Stimulated activated CD4-positive, alpha-beta T cell treated with anti-CD3 and anti-CD28 coated beads, TNF-alpha, amount 100 ng/mL, for 1 hour (primary cell): ENCODE data around the gene CCDC88C.
"Not testable (repeated sequence)": the region's sequence is repeated elsewhere in the genome, so short reads cannot be mapped to it uniquely, and the experiment has no call there.

Source experiments
- DNase-seq, 3 donors: peaks; one replicate each; pipeline ENCODE4 v3.0.0-alpha.2; 2020; ENCODE audit warnings: low read depth in 3 of 3, low spot score in 1 of 3

Gene CCDC88C

DNA sequence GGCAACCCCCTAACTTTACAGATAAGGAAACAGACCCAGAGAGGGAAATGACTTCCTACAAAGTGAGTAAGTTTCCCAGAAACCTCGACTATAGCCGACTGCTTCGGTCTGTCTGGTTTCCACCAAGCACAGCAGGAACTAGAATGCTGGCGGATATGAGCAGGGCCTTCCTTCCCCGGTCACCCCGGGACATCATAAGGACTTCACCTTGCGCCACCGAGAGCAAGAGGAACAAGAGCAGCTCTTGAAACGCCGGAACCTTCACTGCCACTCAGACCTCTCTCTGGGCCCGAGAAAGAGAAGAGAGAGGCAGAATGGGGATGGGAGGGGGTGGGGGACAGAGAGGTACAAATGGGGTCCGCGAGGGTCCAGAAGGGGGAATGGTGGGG lies 143.7 kb downstream of the CCDC88C start:
- no peak for DNase-seq

DNA sequence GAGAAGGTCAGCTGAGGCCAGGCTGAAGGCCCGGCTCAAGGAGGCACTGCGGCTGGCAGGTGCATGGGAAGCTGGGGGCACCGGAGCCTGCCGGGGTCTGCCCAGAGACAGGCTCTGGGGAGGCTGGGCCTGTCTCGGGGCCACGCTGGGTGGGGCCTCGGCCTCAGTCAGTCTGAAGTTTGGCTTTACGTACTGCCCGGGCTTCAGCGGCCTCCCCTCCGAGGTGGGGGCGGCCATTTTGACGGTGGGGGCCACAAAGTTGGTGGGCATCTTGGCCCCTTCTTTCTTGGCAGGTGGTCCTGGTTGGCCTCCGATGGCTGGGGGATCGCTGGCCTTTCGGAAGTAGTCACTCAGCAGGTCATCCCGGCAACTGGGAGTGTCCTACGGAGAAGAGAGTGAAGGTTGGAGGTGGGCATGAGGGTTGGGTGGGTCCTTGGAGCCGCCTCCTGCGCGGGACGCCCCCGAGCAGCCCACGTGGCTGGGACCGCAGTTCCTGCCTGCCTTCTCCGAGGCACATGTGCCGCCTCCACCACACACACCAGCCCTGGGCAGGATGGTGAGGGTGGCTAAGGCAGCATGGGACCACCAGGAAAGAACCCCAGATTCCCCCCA lies 144.2 kb downstream of the CCDC88C start:
- no peak for DNase-seq

DNA sequence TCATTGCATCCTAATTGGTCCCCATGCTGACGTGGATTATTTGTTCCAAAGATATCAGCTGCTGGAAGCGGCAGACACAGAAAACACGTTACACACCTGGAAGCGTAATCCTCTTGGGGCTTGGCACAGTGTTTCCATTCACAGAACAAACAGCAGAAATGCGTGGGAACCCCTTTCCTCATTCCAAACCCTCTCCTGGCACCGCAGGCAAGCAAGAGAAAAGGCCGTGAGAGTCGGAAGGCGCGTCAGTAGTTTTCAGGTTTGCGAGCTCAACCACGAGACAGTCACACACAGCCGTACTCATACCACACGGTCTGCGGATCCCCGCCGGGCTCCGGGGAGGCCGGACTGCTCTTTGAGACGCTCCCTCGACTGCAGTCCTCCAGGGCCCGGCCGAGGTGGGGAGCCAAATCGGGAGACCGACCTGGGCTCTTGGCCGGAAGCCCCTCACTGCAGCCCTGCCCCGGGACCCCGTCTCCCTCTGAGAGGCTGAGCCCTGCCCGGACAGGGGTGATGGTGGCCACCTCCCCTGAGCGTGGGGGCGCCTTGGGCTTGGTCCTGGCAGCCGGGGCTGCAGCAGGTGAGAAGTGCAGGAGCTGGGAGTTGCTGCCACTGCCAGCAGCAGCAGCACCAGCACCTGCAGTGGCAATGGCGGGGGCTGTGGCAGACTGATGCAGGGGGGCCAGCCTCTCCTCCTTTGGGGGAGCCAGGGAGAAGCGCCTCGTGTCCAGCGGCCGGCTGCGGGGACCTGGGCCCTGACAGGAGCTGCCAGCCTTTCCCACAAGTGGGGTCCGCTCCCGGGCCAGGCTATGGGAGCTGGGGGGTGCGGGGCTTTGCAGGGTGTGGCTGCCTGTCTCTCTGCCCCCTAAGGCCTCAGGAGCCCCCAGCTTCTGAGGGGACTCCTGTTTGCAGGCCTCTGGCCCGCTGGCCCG lies 145.0 kb downstream of the CCDC88C start:
- no peak for DNase-seq

DNA sequence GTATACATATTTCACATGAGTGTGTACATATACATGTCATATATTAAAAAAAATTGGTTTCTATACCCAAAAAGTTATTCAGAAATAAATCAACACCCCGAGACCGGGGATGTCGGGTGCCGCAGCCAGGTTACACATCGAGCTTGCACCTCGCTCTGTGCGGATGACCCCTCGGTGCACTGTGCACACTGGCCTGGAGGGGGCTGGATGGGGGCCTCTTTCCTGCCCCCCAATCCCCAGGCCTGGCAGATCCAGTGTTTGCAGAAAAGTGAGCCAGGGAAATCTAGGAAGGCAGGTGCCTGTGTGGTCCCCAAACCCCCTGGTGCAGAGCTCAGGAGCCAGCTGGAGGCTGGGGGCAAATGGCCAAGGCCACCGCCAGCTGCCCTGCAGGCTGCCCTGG lies 146.0 kb downstream of the CCDC88C start:
- DNase-seq = no peak

DNA sequence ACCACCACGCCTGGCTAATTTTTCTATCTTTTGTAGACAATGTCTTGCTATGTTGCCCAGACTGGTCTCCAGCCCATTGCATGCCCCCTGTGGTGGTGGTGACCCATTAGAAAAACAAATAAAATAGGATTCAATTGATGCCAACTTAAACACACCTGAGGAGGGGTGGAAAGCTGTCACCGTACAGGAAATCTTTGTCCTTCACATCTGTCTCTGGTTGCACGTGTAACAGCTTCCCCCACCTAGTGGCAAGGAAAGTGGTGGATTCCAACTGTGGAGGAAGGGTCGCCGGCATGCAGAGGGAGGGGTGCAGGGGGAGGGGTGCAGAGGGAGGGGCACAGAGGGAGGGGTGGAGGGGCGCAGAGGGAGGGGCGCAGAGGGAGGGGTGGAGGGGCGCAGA lies 147.0 kb downstream of the CCDC88C start:
- no peak for DNase-seq

DNA sequence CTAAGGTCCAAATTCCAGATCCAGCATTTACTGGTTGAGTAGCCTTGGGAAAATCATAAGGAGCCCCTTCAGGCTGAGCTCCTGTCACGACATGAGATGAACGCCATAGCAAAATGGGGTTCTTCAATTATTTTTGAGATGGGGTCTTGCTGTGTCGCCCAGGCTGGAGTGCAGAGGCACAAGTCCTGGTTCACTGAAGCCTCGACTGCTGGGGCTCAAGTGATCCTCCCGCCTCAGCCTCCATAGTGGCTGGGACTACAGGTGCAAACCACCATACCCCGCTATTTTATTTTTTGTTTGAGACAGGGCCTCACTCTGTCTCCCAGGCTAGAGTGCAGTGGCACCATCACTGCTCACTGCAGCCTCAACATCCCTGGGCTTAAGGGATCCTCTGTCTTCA lies 147.4 kb downstream of the CCDC88C start:
- no peak for DNase-seq

DNA sequence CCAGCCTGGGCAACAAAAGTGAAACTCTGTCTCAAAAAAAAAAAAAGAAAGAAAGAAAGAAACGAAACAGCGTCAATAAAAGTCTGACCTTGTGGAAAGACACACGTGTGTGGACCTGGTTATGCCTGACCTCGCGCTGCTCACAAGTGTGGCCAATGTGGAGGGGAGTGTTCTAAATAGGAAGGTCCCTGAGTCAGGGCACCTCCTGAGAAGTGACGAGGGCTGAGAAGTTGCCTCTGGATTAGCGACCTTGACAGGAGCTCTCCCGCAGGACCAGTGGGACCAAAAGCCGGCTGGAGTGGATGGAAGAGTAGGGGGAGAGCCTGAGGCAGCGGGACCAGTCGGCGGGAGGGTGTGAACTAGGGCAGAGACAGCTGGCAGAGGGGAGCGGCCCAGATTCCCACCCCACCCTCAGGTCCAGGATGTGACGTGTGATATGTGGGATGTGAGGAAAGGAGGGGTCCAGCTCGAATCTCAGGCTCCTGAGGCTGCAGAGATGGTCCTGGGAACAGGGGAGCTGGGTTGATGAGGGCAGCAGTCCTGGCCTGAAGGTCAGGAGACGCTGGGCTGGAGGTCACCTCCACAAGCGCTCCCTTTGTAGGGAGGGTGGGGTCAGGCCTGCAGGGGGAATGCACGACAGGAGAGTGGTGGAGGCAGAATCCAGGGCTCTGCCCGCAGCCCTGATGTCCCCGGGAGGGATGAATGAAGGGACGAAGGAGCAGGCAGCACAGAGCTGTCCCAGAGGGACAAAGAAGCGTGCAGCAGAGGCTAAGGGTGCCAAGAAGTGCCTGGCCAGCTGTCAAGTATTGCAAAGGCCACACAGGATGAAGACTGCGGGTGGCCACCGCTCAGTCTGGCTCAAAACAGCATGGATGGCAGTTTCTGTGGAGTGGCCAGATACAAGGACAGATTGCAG lies 148.3 kb downstream of the CCDC88C start:
- no peak for DNase-seq

DNA sequence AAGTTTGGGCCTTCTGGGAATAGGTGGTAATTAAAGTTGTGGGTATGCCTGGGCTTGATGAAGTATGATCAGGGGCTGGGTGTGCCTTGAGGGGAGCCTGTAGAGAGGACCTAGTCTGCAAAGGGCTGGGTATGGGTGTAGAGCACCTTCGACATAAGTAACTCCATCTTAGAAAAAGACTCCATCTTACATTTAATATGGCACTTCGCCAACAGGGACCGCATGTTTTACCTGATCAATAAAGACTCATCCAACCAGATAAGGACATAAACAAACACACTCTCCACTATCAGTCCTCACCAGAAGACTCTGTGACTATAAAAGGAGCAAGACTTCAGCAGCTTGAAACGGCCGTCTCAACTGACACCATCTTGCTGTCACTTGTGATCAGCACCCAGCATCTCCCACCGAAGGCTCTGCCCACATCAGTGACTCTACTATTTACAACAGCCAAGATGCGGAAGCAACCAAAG lies 149.6 kb downstream of the CCDC88C start:
- no peak for DNase-seq

DNA sequence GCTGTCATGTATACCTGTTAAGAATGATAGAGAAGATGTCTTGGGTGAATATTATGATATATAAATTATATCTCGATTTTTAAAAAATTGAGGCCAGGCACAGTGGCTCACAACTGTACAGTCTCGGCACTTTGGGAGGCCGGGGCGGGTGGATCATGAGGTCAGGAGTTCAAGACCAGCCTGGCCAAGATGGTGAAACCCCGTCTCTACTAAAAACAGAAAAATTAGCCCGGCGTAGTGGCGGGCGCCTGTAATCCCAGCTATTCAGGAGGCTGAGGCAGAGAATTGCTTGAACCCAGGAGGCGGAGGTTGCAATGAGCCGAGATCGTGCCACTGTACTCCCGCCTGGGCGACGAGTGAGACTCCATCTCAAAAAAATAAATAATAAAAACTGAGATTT lies 151.3 kb downstream of the CCDC88C start:
- DNase-seq = not testable (repeated sequence)

DNA sequence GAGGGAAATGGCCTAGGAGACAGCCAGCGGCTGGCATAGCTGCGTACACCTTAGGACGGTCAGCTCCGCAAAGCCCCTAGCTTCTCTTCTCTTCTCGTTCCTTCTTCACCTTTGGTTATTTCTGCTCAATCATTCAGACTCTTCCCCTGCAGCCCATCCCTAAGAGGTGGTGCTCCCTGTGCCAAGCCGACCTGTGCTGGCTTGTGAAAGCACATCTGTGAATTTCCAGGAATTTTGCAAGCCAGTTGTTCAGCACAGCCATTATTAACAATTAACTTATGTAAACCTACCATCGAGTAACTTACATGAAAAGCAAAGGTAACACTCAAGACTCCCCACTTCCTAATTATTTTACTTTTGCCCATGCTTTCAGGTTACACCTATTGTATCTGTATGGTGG lies 152.2 kb downstream of the CCDC88C start:
- no peak for DNase-seq

DNA sequence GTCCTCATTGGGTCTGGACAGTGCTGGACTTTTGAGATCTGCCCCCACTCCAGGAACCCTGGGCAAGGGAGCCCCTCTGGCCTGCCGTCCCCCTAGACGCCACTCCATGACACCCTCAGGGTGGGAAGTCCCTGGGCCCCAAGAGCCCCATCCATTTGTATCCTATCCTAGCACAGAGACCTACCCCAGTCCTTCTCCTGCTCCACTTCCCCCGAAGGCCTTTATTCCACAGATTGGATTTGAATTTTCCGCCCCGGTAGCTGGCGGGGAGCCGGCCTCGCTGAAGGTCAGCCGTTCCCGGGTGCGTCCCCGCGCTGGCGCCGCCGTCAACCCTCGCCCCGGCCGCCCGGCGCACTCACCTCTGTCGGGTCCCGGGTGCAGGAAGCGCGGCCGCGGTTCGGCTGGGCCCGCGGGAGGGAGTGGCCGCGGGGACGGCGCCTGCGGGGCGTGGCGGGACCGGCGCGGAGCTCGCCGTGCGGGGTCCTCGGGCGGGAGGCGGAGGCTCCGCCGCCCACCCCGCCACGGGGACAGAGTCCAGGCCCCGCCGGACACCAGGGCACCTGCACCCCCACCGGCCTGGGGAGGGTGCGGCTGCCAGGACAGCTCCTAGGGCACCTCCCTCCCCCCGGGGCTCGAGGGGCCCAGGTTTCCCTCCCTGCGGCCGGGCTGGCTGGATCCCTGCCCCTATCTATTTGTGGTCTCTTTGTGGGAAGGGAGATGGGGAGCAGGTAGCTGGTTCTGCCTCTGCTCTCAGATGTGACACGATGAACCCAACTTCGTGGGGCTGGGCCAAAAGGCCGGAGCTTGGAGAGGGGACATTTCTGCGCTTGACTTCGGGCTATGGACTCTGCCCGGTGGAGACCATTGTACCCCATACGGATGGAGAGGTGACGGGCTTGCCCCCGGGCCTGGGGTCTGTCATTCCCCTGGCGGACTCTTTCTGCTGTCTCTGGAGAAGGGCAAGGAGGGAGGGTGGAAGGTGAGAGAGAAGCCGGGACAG lies 153.2 kb downstream of the CCDC88C start:
- no peak for DNase-seq

DNA sequence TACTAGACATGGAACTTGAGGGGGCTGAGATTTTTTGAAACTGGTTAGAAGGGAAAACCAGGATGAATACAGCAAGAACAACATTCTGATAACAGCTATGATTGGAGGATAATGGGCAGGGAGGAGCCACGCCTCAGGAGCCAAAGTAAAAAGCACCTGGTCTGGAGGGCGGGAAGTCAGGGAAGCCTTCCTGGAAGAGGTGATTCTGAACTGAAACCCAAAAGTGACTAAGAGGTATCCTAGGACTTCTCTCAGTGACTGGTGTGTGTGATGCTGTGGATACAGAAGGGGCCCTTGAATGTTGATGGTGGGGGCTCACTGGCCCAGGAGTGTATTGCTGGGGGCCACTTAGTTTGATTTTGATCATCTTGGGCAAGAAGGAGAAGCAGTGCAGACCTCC lies 154.3 kb downstream of the CCDC88C start:
- DNase-seq = no peak

DNA sequence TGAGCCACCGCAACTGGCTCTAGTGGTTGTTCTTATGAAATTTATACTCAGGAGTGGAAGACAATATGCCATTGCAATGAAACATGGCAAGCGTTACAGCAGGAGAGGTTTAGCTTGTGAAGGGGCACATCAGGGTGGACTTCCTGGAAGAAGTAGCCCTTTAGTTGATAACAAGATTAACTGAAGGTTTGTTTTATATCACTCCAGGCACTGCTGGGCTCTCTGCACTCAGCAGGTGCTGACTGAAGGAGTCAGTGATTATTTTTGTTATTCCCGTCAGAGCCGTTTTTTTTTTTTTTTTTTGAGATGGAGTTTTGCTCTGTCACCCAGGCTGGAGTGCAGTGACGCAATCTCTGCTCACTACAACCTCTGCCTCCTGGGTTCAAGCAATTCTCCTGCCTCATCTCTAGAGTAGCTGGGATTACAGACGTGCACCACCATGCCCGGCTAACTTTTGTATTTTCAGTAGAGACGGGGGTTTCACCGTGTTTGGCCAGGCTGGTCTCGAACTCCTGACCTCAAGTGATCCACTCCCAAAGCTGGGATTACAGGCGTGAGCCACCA lies 155.6 kb downstream of the CCDC88C start:
- no peak for DNase-seq

DNA sequence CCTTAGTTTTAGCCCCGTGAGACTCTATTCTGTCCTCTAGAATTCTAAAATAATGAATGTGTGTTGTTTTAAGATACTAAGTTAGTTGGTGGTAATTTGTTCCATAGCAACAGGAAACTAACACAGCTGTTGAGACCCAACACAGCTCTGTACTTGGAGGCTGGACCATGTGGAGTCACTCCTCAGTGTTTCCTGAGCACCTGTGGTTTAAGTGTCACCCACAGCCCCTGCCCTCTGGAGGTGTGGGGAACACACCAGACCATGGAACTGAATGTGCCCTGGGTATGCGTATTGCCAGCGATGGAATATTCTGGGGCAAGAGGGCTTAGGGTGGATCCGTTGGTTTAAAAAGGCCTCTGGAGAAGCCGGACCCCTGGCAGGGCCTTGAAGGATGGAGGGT lies 156.5 kb downstream of the CCDC88C start:
- no peak for DNase-seq

DNA sequence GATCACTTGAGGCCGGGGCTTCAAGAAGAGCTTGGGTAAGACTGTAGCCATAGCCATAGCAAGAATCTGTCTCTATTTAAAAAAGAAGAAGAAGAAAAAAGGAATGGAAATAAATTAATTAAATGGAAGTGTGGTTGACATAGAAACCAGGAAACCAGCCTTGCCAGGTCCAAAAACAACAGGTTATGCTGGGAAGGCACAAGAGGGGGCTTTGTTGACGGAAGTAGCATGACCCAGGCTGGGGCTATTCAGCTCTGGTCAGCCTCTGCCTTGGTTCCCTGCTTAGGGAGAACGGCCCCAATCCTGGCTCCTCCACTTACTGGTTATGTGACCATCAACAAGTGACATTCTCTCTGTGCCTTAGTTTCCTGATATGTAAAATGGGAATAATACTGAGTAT lies 158.7 kb downstream of the CCDC88C start:
- DNase-seq = no peak

DNA sequence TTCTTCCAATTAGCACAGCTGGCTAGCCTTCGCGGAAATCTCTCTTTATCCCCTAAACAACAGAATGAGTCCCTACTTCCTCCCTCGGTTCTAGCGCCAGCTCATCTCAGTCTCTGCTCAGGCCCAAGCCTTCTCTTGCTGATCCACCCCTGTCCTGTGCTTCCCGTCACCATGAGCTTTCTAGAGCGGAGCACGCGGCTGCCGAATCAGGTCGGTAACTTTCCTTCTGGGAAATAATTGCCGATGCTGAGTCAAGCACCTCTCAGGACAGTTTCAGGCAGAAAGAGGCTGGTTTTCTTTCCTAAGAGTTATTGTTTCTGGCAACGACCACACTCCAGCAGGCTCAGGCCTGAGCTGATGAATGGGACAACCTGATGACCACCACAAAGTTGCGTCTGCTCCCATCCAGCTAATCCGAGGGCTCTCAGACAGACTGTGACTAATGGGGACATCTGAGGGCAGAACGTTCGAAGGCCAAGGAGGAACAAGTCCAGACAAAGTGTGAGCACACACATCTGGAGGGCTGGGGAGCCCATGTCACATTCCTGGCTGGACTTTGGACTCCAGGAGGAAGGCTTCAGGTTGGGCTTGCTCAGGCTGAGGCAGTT lies 159.5 kb downstream of the CCDC88C start:
- DNase-seq = no peak

DNA sequence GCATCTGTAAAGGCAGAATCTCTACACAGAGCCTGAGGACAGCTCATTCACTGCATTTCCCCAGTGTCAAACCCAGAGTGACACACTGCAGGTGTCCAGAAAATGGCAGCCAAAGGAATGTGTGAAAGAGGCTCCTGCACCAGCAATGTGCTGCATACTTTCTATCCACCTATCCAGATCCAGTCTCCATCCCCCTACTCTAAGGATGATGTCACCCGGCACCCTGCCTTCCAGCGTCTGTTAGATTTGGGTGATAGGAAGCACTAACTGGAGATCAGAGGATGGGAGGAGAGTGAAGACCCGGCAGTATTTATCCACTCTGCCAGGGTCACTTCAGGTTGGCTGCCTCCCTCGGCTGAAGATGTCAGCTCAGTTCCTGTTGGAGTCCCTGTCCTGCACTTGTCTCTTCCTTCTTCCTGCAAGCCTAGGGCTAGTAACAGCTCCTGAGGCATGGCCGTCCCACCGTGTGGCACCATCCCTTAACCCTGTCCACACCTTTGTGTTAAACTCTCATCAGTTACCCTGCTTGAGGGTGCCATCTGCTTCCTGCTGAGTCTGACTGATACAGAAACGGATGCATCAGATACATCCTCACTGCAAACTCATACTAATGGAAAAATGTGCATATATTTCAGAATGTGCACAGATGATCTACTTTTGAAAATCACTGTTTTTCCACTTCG lies 160.2 kb downstream of the CCDC88C start:
- DNase-seq = no peak

DNA sequence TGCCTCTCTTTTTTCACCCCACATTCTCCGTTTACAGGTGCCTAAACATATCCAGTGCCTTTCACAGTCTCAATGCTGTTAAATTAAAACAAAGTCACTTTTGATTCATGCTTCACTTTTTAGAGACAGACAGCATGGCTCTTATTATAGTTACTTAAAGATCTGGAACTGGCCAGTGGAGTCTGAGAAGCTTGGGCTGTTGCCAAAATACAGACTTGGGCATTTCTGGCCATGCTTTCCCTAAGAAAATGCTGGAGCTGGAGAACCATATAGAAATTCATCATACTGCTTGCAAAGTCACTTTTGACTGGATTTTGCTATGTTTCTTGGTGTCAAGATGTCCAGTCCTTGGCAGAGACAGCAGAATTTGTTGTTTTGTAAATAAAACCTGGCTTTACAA lies 161.0 kb downstream of the CCDC88C start:
- no peak for DNase-seq
